GM19395 (cell line): ENCODE measurements around the gene TBATA.

ENCODE experiments used
- ATAC-seq: cut with Tn5 transposase; IDR thresholded peaks from one replicate; pipeline ENCODE4 v1.9.1; 2021; ENCODE audit warnings: mild to moderate bottlenecking, moderate library complexity; ENCODE audit not compliant: unreplicated experiment

TBATA gene

GRCh38 chr10:70722820-70723424 is 62.3 kb downstream of the TBATA start:
- ATAC-seq: no peak
